ENCODE results near the gene DUSP15.

DNA sequence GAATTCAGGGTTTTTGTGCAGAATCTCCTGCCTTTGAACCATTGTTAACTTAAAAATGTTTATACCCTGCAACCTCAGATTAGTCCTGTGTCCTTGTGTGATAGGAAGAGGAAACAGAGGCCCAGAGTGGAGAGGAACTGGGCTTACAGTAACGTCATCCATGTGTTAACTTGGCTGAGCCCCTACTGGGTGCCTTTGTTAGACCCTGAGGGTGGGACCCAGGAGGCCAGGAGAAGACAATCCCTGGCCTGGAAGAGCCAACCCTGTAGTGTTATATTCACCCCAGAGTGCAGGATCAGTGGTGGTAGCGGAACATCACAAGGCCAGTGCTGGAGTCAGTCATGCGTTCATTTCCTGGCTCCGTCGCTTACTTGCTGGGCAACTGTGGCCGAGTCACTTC lies 40.6 kb downstream of the DUSP15 start:
- TF ChIP-seq, protein P1, sequence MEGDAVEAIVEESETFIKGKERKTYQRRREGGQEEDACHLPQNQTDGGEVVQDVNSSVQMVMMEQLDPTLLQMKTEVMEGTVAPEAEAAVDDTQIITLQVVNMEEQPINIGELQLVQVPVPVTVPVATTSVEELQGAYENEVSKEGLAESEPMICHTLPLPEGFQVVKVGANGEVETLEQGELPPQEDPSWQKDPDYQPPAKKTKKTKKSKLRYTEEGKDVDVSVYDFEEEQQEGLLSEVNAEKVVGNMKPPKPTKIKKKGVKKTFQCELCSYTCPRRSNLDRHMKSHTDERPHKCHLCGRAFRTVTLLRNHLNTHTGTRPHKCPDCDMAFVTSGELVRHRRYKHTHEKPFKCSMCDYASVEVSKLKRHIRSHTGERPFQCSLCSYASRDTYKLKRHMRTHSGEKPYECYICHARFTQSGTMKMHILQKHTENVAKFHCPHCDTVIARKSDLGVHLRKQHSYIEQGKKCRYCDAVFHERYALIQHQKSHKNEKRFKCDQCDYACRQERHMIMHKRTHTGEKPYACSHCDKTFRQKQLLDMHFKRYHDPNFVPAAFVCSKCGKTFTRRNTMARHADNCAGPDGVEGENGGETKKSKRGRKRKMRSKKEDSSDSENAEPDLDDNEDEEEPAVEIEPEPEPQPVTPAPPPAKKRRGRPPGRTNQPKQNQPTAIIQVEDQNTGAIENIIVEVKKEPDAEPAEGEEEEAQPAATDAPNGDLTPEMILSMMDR (IDR thresholded peaks at IDR 0.05): no peak
- TF ChIP-seq MYC (IDR thresholded peaks at IDR 0.05; ENCODE audit: borderline replicate concordance, low read length) (no peak), RARB (CRISPR knock-in tag; IDR thresholded peaks at IDR 0.05) (no peak), KDM5A (IDR thresholded peaks at IDR 0.05) (no peak), CHD2 (IDR thresholded peaks at IDR 0.05; ENCODE audit: low read length, partially characterized antibody) (no peak), POLR2A (IDR thresholded peaks at IDR 0.05; ENCODE audit: low read length) (no peak), SMC3 (IDR thresholded peaks at IDR 0.05) (no peak), CBX8 (IDR thresholded peaks at IDR 0.05) (no peak), BHLHE40 (IDR thresholded peaks at IDR 0.05; ENCODE audit: low read depth, low read length) (no peak), ZNF302 (CRISPR knock-in tag; IDR thresholded peaks at IDR 0.05) (no peak)
- TF ChIP-seq, protein P2, sequence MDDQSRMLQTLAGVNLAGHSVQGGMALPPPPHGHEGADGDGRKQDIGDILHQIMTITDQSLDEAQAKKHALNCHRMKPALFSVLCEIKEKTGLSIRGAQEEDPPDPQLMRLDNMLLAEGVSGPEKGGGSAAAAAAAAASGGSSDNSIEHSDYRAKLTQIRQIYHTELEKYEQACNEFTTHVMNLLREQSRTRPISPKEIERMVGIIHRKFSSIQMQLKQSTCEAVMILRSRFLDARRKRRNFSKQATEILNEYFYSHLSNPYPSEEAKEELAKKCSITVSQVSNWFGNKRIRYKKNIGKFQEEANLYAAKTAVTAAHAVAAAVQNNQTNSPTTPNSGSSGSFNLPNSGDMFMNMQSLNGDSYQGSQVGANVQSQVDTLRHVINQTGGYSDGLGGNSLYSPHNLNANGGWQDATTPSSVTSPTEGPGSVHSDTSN (IDR thresholded peaks at IDR 0.05): no peak
